Smooth muscle cell (in vitro differentiated cells): Measurements from ENCODE around the gene PDZD2. TPM values are rescaled to one million over a fixed set of nuclear protein-coding genes. Genes with fewer than 3 reads are reported as not detected.

Experiments used
- DNase-seq: peaks from one replicate; lab custom pipeline; 2025; ENCODE audit not compliant: unreplicated experiment; lab: John Stamatoyannopoulos, UW
- H2AFZ ChIP-seq: fragments of 200-600 bp; sonication (generic); 2 replicates; pipeline ENCODE4 v1.6.0; 2016; ENCODE audit warnings: antibody characterized with exemption, low read depth, mild to moderate bottlenecking
- H3F3A ChIP-seq: fragments of 200-600 bp; sonication (generic); 2 replicates; pipeline ENCODE4 v1.6.0; 2017; ENCODE audit warnings: antibody characterized with exemption, low read depth
- H3K27ac ChIP-seq: fragments of 200-600 bp; sonication (generic); 2 replicates; pipeline ENCODE4 v1.5.1; 2016; ENCODE audit warnings: low read depth, mild to moderate bottlenecking
- H3K27me3 ChIP-seq: fragments of 200-600 bp; sonication (generic); 2 replicates; pipeline ENCODE4 v1.6.1; 2016; ENCODE audit warnings: low read depth, mild to moderate bottlenecking
- H3K36me3 ChIP-seq: fragments of 200-600 bp; sonication (generic); 2 replicates; pipeline ENCODE4 v1.5.1; 2016; ENCODE audit warnings: low read depth
- H3K4me1 ChIP-seq: fragments of 200-600 bp; sonication (generic); 2 replicates; pipeline ENCODE4 v1.5.1; 2016; ENCODE audit warnings: low read depth
- H3K4me2 ChIP-seq: fragments of 200-600 bp; sonication (generic); 2 replicates; pipeline ENCODE4 v1.6.0; 2016; ENCODE audit warnings: mild to moderate bottlenecking
- H3K4me3 ChIP-seq: fragments of 200-600 bp; sonication (generic); 2 replicates; pipeline ENCODE4 v1.5.1; 2016; ENCODE audit warnings: mild to moderate bottlenecking
- H3K79me2 ChIP-seq: fragments of 200-600 bp; sonication (generic); 2 replicates; pipeline ENCODE4 v1.6.0; 2016; ENCODE audit warnings: low read depth, mild to moderate bottlenecking
- H3K9ac ChIP-seq: fragments of 200-600 bp; sonication (generic); 2 replicates; pipeline ENCODE4 v1.6.0; 2016; ENCODE audit warnings: low read depth
- H3K9me3 ChIP-seq: fragments of 200-600 bp; sonication (generic); replicated peaks from 2 replicates; pipeline ENCODE4 v1.5.1; 2016; ENCODE audit warnings: low read depth
- H4K20me1 ChIP-seq: fragments of 200-600 bp; sonication (generic); 2 replicates; pipeline ENCODE4 v1.6.0; 2016; ENCODE audit warnings: low read depth
- WGBS: methylation state at CpG from one replicate; pipeline ENCODE4 v1.1.7; 2016; ENCODE audit warnings: low lambda C conversion rate; 5-methylcytosine and 5-hydroxymethylcytosine counted together
- polyA plus RNA-seq: library from polyadenylated mRNA; unstranded; fragments of >200 nt; fragmentation: Nextera tagmentation; extraction: Ambion mirVana; gene quantifications from 2 replicates; pipeline ENCODE4 v1.2.1, GENCODE V29; 2016
- total RNA-seq: library from RNA; depleted of rRNA; stranded (reverse); fragments of >200 nt; gene quantifications from 2 replicates; pipeline ENCODE4 v1.2.3, GENCODE V29; 2014
- TF ChIP-seq, protein P1 (sequence below): fragments of 200-600 bp; sonication (generic); IDR thresholded peaks from 2 replicates; pipeline ENCODE4 v1.5.1; 2017; ENCODE audit warnings: borderline replicate concordance, mild to moderate bottlenecking, antibody characterized with exemption; ENCODE audit not compliant: insufficient read depth, poor library complexity, severe bottlenecking

PDZD2 gene
- total and polyA plus RNA-seq, 2 experiments from 2014 or later: 3.2 to 4.1 TPM

DNA sequence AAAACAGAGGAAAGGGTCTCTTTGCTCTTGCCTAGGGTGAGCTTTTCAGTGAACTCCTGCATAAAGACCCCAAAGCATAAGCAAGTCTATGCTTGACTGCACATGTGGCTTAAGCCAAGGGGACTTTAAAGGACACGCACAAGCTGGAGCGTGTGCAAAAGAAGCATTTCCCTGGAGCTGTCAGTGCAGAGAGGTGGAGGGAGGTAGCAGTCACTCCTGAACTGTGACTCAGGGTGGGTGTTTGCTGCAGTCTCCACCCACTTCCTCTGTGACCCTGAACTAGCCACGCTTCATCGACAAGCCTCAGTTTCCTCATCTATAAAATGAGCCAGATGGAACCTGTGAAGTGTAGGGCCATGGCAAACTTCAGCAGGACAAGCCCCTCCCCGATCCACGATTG is 72.4 kb downstream of the PDZD2 start:
- WGBS: 66% methylated on average over 6 of the region's 6 CpGs
- H2AFZ ChIP-seq: no peak overlapping the region

DNA sequence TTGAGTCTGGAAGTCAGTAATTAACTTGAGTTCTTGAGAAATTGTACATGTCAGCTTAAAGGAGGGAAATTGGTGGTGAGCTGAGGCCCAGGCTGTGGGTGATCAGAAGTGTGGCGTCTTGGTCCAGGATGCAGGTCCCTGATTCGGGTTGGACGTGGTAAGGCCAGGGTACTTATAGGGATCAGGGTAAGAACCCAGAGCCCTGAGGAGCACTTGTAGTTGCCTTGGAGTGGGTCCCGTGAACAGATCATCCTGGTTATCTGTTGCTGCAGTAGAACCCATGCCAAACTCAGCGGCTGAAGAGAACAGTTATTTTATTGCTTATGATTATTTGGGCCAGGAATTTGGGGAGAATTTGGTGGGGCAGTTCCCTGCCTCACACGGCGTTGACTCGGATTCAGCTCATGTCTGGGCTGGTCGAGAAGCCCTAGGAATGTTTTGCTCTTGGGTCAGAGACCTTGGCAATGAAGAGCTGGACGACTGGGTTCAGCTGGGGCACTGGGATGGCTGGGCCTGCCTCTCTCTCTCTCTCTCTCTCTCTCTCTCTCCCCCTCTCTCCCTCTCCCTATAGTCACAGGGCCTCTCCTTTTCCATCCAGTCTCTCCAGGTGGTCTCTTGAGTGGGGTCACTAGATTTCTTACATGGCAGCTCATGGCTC is 73.1 kb downstream of the PDZD2 start:
- no peaks in the 10 kb centered on the region for H3K27me3 ChIP-seq
- H3K4me2 ChIP-seq: no peak overlapping the region
- H3K9me3 ChIP-seq: no peaks in the 10 kb centered on the region
- 90% methylated on average over 10 of the region's 10 CpGs for WGBS
- no peak overlapping the region for H3K4me3 ChIP-seq
- TF ChIP-seq, protein P1, sequence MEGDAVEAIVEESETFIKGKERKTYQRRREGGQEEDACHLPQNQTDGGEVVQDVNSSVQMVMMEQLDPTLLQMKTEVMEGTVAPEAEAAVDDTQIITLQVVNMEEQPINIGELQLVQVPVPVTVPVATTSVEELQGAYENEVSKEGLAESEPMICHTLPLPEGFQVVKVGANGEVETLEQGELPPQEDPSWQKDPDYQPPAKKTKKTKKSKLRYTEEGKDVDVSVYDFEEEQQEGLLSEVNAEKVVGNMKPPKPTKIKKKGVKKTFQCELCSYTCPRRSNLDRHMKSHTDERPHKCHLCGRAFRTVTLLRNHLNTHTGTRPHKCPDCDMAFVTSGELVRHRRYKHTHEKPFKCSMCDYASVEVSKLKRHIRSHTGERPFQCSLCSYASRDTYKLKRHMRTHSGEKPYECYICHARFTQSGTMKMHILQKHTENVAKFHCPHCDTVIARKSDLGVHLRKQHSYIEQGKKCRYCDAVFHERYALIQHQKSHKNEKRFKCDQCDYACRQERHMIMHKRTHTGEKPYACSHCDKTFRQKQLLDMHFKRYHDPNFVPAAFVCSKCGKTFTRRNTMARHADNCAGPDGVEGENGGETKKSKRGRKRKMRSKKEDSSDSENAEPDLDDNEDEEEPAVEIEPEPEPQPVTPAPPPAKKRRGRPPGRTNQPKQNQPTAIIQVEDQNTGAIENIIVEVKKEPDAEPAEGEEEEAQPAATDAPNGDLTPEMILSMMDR: no peak
- H4K20me1 ChIP-seq: no peaks in the 10 kb centered on the region
- no peak overlapping the region for H3K9ac ChIP-seq
- no peak overlapping the region for H2AFZ ChIP-seq
- DNase-seq: no peak
- no peaks in the 10 kb centered on the region for H3K79me2 ChIP-seq
- no peaks in the 10 kb centered on the region for H3K4me1 ChIP-seq
- no peak overlapping the region for H3K27ac ChIP-seq
- H3K36me3 ChIP-seq: no peaks in the 10 kb centered on the region
- H3F3A ChIP-seq: no peaks in the 10 kb centered on the region

More for the DNA sequence above, 72.4 kb downstream of the PDZD2 start:
- Histone ChIP-seq H3K36me3 (no peaks in the 10 kb centered on the region), H3F3A (no peaks in the 10 kb centered on the region), H3K79me2 (no peaks in the 10 kb centered on the region), H3K27ac (no peak overlapping the region), H3K27me3 (no peaks in the 10 kb centered on the region), H3K4me1 (no peaks in the 10 kb centered on the region), H3K9ac (no peak overlapping the region), H3K4me2 (no peak overlapping the region), H3K9me3 (no peaks in the 10 kb centered on the region), H3K4me3 (no peak overlapping the region), H4K20me1 (no peaks in the 10 kb centered on the region)
- TF ChIP-seq, protein P1: no peak
- DNase-seq: no peak

DNA sequence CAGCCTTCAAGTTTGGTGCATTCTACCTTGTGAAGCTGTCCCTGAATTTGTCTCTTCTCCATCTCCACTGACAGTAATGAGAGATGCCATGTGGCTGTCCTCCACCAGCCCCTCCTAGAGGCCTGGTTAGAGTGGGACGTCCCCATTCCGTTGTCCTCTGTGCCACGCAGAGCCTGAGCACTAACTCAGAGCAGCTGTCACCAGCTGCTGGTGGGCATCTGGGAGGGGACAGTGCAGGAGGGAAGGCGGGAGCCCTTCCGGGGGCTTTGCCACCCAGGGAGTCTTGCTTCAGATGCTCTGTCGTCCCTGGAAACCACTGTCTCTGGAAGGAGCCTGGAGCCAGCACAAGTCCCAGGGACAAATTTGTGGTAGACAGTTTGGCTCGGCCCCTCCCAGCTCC is 78.6 kb downstream of the PDZD2 start:
- TF ChIP-seq, protein P1: no peak
- 72% methylated on average over 7 of the region's 7 CpGs for WGBS
- H3K27me3 ChIP-seq: no peaks in the 10 kb centered on the region
- H4K20me1 ChIP-seq: no peaks in the 10 kb centered on the region
- no peak overlapping the region for H3K9ac ChIP-seq
- H3K27ac ChIP-seq: no peak overlapping the region
- H3K9me3 ChIP-seq: no peaks in the 10 kb centered on the region
- H3K4me2 ChIP-seq: no peak overlapping the region
- no peak overlapping the region for H2AFZ ChIP-seq
- H3F3A ChIP-seq: no peaks in the 10 kb centered on the region
- no peaks in the 10 kb centered on the region for H3K4me1 ChIP-seq
- H3K79me2 ChIP-seq: no peaks in the 10 kb centered on the region
- DNase-seq: no peak
- H3K36me3 ChIP-seq: no peaks in the 10 kb centered on the region
- H3K4me3 ChIP-seq: no peak overlapping the region

DNA sequence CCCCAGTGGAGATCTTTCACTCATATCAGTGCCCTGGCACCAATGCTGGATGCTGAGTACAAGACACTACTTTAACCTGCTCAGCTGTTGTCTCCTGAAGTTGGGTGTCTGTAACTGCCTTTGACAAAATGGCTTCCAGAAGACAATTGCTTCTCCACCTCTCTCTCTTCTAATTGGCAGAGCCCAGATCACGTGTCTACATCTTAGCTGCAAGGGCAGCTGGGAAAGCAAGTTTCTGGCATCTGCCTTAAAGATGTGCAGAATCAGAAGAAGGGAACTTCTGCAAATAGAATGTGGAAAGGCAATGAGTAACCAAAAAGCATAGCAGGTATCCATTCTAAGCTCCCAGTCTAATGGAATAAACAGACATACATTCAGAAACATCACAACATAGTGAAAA is 81.1 kb downstream of the PDZD2 start:
- Histone ChIP-seq H3K27ac (no peak overlapping the region), H3K9ac (no peak overlapping the region), H3K4me1 (no peaks in the 10 kb centered on the region), H2AFZ (no peak overlapping the region), H3K4me2 (no peak overlapping the region), H3K36me3 (no peaks in the 10 kb centered on the region), H4K20me1 (no peaks in the 10 kb centered on the region), H3F3A (no peaks in the 10 kb centered on the region), H3K4me3 (no peak overlapping the region), H3K27me3 (no peaks in the 10 kb centered on the region), H3K79me2 (no peaks in the 10 kb centered on the region), H3K9me3 (no peaks in the 10 kb centered on the region)
- WGBS: 96% methylated on average over 1 of the region's 1 CpG
- DNase-seq: no peak
- TF ChIP-seq, protein P1: no peak
